ENCODE measurements around the gene MPI. TPM values are rescaled to one million over a fixed set of nuclear protein-coding genes. Genes with fewer than 3 reads are reported as not detected.

The MPI gene
- total and polyA plus RNA-seq, 2 donors (not counting 3 experiments of a cell fraction or from before 2014, with no cell fraction given) = 36.3 to 69.3 TPM

DNA sequence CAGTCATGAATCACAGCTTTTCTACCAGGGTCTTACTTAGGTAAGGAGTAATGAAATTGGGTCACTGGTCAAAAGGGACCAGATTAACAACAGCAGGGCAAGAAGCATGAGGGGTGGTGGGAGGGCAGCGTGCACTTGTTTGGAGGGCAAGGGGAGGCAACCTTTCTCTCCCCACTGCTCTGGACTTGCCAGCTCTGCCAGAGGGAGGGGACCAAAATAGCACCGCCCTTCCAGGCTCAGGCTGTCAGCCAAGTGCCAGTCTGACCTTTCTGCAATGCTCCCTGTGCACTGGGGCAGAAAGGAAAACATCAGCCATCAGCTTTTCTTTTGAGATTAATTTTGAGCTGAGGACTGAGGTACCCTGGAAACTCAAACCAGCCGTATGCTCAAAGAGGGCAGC lies 42.4 kb upstream of the MPI start:
- H3K4me1 ChIP-seq (ENCODE audit: control insufficient read depth, extremely low read depth, insufficient read depth, low read length) = peaks cover 9% of the 10 kb centered on the region
- CTCF ChIA-PET = interaction anchor here (1.7 kb wide), 1 partner anchor 54 kb away, joined by 9 read pairs; no protein-coding TSS in a partner anchor
- H3K9me1 ChIP-seq (replicated peaks; ENCODE audit: control insufficient read depth, extremely low read depth, insufficient read depth, low read length) = no peaks in the 10 kb centered on the region
- no peaks in the 10 kb centered on the region for H3K79me2 ChIP-seq (ENCODE audit: control insufficient read depth, insufficient read depth, low read length)
- no peak overlapping the region for H3K4me3 ChIP-seq (replicated peaks in 1 of 3; ENCODE audit: insufficient read depth in 1 of 3, low read depth in 1 of 3, low read length in 3 of 3)
- no peak overlapping the region for H3K27ac ChIP-seq (ENCODE audit: insufficient read depth, low read depth, low read length)
- DNase-seq (ENCODE audit: low read depth, low spot score) (no peak), FAIRE-seq (no peak)
- dilution Hi-C loops (cut with MboI; ENCODE audit: extremely low pct_ligation_motif_present, low sequenced_read_pairs) (no loop called here), intact Hi-C loops (cut with micrococcal nuclease) (no loop called here)
- BruUV-seq (replicated peaks) = no TSS peak
- no peaks in the 10 kb centered on the region for H3K9me3 ChIP-seq (replicated peaks; ENCODE audit: control insufficient read depth, insufficient read depth, low read length)
- no peak overlapping the region for H3K9ac ChIP-seq (replicated peaks; ENCODE audit: extremely low read depth, insufficient read depth, low read length)
- no peak overlapping the region for H2AFZ ChIP-seq (ENCODE audit: low read depth, low read length)
- peaks cover 11 to 43% of the 10 kb centered on the region in 2 experiments for H3K36me3 ChIP-seq (ENCODE audit: control insufficient read depth in 2 of 2, extremely low read depth in 1 of 2, insufficient read depth in 2 of 2, low read length in 2 of 2)
- TF ChIP-seq JUN (IDR thresholded peaks at IDR 0.05; ENCODE audit: borderline replicate concordance, insufficient read depth, insufficient read length, low read depth) (no peak), MYC (IDR thresholded peaks at IDR 0.05; ENCODE audit: low read depth, low read length) (no peak), POLR2A (IDR thresholded peaks at IDR 0.05; ENCODE audit: low read depth, low read length) (no peak), POLR2AphosphoS5 (IDR thresholded peaks at IDR 0.05; ENCODE audit: insufficient read depth, low read depth, low read length) (no peak), GATA2 (IDR thresholded peaks at IDR 0.05; ENCODE audit: insufficient read depth, insufficient read length, low read depth, low read length) (no peak), FOS (IDR thresholded peaks at IDR 0.05; ENCODE audit: borderline replicate concordance, insufficient read depth, low read length) (no peak), EZH2 (IDR thresholded peaks at IDR 0.05; ENCODE audit: borderline replicate concordance, low read depth, low read length, severe bottlenecking) (no peak)
- TF ChIP-seq, protein P1, sequence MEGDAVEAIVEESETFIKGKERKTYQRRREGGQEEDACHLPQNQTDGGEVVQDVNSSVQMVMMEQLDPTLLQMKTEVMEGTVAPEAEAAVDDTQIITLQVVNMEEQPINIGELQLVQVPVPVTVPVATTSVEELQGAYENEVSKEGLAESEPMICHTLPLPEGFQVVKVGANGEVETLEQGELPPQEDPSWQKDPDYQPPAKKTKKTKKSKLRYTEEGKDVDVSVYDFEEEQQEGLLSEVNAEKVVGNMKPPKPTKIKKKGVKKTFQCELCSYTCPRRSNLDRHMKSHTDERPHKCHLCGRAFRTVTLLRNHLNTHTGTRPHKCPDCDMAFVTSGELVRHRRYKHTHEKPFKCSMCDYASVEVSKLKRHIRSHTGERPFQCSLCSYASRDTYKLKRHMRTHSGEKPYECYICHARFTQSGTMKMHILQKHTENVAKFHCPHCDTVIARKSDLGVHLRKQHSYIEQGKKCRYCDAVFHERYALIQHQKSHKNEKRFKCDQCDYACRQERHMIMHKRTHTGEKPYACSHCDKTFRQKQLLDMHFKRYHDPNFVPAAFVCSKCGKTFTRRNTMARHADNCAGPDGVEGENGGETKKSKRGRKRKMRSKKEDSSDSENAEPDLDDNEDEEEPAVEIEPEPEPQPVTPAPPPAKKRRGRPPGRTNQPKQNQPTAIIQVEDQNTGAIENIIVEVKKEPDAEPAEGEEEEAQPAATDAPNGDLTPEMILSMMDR (IDR thresholded peaks at IDR 0.05; ENCODE audit: extremely low read depth in 1 of 2, insufficient read depth in 1 of 2, low read depth in 1 of 2, low read length in 2 of 2) = no peak
- TF ChIP-seq, protein P2, sequence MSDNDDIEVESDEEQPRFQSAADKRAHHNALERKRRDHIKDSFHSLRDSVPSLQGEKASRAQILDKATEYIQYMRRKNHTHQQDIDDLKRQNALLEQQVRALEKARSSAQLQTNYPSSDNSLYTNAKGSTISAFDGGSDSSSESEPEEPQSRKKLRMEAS (IDR thresholded peaks at IDR 0.05; ENCODE audit: insufficient read depth, insufficient read length) = no peak
- H4K20me1 ChIP-seq (replicated peaks; ENCODE audit: control insufficient read depth, extremely low read depth, insufficient read depth, low read length) = no peaks in the 10 kb centered on the region
- no peaks in the 10 kb centered on the region for H3K27me3 ChIP-seq (ENCODE audit: control insufficient read depth in 2 of 2, insufficient read depth in 2 of 2, low read length in 2 of 2)
- POLR2A ChIA-PET = interaction anchor here (0.7 kb wide), 1 partner anchor 30 kb away, joined by 4 read pairs; no protein-coding TSS in a partner anchor
- no peak overlapping the region for H3K4me2 ChIP-seq (ENCODE audit: insufficient read depth, low read length)
